GM12892 (cell line): ENCODE measurements around the gene CACNA2D1.
"Not testable (repeated sequence)": the region's sequence is repeated elsewhere in the genome, so short reads cannot be mapped to it uniquely, and the experiment has no call there.

Experiments
- DNase-seq: peaks from one replicate; pipeline ENCODE4 v3.0.0; 2011; ENCODE audit not compliant: insufficient read length
- FAIRE-seq: peaks from 2 replicates; lab custom pipeline; 2011; peaks lifted over from hg19 to GRCh38; lab: Jason Lieb, UNC
- POLR2A ChIP-seq: IDR thresholded peaks from 2 replicates; pipeline ENCODE4 v1.6.1; 2011; ENCODE audit warnings: low read depth, low read length, control low read depth
- POLR2AphosphoS5 ChIP-seq: IDR thresholded peaks from 2 replicates; pipeline ENCODE4 v1.6.1; 2011; ENCODE audit warnings: low read depth, low read length, control low read depth
- TAF1 ChIP-seq: IDR thresholded peaks from 2 replicates; pipeline ENCODE4 v1.6.1; 2011; ENCODE audit warnings: low read depth, mild to moderate bottlenecking, control low read depth, low read length, borderline replicate concordance

CACNA2D1 gene

GRCh38 chr7:82164813-82165212, 278.8 kb downstream of the CACNA2D1 start:
- DNase-seq (no peak), FAIRE-seq (no peak)
- TF ChIP-seq TAF1 (no peak), POLR2AphosphoS5 (no peak), POLR2A (no peak)

- FAIRE-seq, result no peak
- no peak for DNase-seq
- TF ChIP-seq TAF1, result no peak
- TF ChIP-seq POLR2A, result no peak
- no peak for TF ChIP-seq POLR2AphosphoS5
These were observed 279.2 kb downstream of the CACNA2D1 start for GRCh38 chr7:82164410-82164809.

GRCh38 chr7:82163586-82163985, 280.0 kb downstream of the CACNA2D1 start:
- FAIRE-seq (no peak), DNase-seq (no peak)
- no peak for TF ChIP-seq POLR2A
- no peak for TF ChIP-seq TAF1
- TF ChIP-seq POLR2AphosphoS5, result no peak

- FAIRE-seq (no peak), DNase-seq (no peak)
- TF ChIP-seq POLR2AphosphoS5 (no peak), TAF1 (no peak), POLR2A (no peak)
These were observed 281.3 kb downstream of the CACNA2D1 start for GRCh38 chr7:82162289-82162688.

- FAIRE-seq, result no peak
- no peak for DNase-seq
- TF ChIP-seq TAF1, result no peak
- TF ChIP-seq POLR2A, result no peak
- TF ChIP-seq POLR2AphosphoS5, result no peak
These were observed 285.2 kb downstream of the CACNA2D1 start for GRCh38 chr7:82158327-82158726.

GRCh38 chr7:82156893-82157292, 286.7 kb downstream of the CACNA2D1 start:
- FAIRE-seq, result no peak
- TF ChIP-seq TAF1 (no peak), POLR2AphosphoS5 (no peak), POLR2A (no peak)
- no peak for DNase-seq

- no peak for FAIRE-seq
- TF ChIP-seq POLR2A (no peak), TAF1 (no peak), POLR2AphosphoS5 (no peak)
- no peak for DNase-seq
These were observed 287.4 kb downstream of the CACNA2D1 start for GRCh38 chr7:82156168-82156567.

- TF ChIP-seq POLR2A, result no peak
- TF ChIP-seq TAF1, result no peak
- TF ChIP-seq POLR2AphosphoS5, result no peak
- FAIRE-seq, result no peak
- DNase-seq, result no peak
These were observed 288.8 kb downstream of the CACNA2D1 start for GRCh38 chr7:82154728-82155127.

- FAIRE-seq (no peak), DNase-seq (no peak)
- TF ChIP-seq POLR2A (no peak), TAF1 (no peak), POLR2AphosphoS5 (no peak)
These were observed 289.8 kb downstream of the CACNA2D1 start for GRCh38 chr7:82153776-82154175.

GRCh38 chr7:82152858-82153257, 290.7 kb downstream of the CACNA2D1 start:
- no peak for FAIRE-seq

GRCh38 chr7:82146491-82146890, 297.1 kb downstream of the CACNA2D1 start:
- no peak for FAIRE-seq
- no peak for DNase-seq
- TF ChIP-seq POLR2AphosphoS5 (no peak), TAF1 (no peak), POLR2A (no peak)

More at GRCh38 chr7:82152858-82153257, 290.7 kb downstream of the CACNA2D1 start:
- DNase-seq, result no peak
- TF ChIP-seq POLR2AphosphoS5, result no peak
- no peak for TF ChIP-seq POLR2A
- no peak for TF ChIP-seq TAF1

- TF ChIP-seq TAF1, result no peak
- TF ChIP-seq POLR2AphosphoS5, result no peak
- TF ChIP-seq POLR2A, result no peak
- no peak for DNase-seq
- FAIRE-seq, result no peak
These were observed 301.2 kb downstream of the CACNA2D1 start for GRCh38 chr7:82142263-82142864.

GRCh38 chr7:82141427-82141826, 302.1 kb downstream of the CACNA2D1 start:
- DNase-seq (no peak), FAIRE-seq (no peak)
- no peak for TF ChIP-seq POLR2A
- TF ChIP-seq POLR2AphosphoS5, result no peak
- no peak for TF ChIP-seq TAF1

- not testable (repeated sequence) for FAIRE-seq, DNase-seq
These were observed 303.0 kb downstream of the CACNA2D1 start for GRCh38 chr7:82140608-82141007.
